Keratinocyte (primary cell): Measurements from ENCODE around the gene HAP1. TPM values are rescaled to one million over a fixed set of nuclear protein-coding genes. Genes with fewer than 3 reads are reported as not detected.

Experiments
- DNase-seq: peaks from one replicate; pipeline ENCODE4 v3.0.0-alpha.2; 2011; ENCODE audit warnings: low read depth, missing footprints, low spot score
- FAIRE-seq: peaks from 2 replicates; lab custom pipeline; 2011; peaks lifted over from hg19 to GRCh38; lab: Jason Lieb, UNC
- H2AFZ ChIP-seq: 2 replicates; pipeline ENCODE4 v1.6.0; 2012; ENCODE audit warnings: low read length, control low read depth, inconsistent platforms; ENCODE audit not compliant: control insufficient read depth
- H3K27ac ChIP-seq: 2 replicates; pipeline ENCODE4 v1.5.1; 2011; ENCODE audit warnings: low read length; ENCODE audit not compliant: control insufficient read depth, insufficient read depth
- H3K27me3 ChIP-seq: 3 replicates; pipeline ENCODE4 v1.6.0; 2011; ENCODE audit warnings: low read length; ENCODE audit not compliant: control insufficient read depth, insufficient read depth; ENCODE audit errors: extremely low read depth
- H3K36me3 ChIP-seq, 2 experiments: 2 replicates in 1 of 2; 3 replicates in 1 of 2; pipeline ENCODE4 v1.5.1; 2011; ENCODE audit warnings: low read length in 2 of 2, mild to moderate bottlenecking in 1 of 2; ENCODE audit not compliant: control insufficient read depth in 2 of 2, insufficient read depth in 2 of 2; ENCODE audit errors: extremely low read depth in 1 of 2
- H3K4me1 ChIP-seq: 3 replicates; pipeline ENCODE4 v1.5.1; 2011; ENCODE audit warnings: low read length; ENCODE audit not compliant: control insufficient read depth, insufficient read depth; ENCODE audit errors: extremely low read depth
- H3K4me2 ChIP-seq: 3 replicates; pipeline ENCODE4 v1.6.0; 2011; ENCODE audit warnings: low read depth, low read length; ENCODE audit not compliant: control insufficient read depth, insufficient read depth; ENCODE audit errors: extremely low read depth
- H3K4me3 ChIP-seq, 3 experiments: fragments of 200-600 bp in 1 of 3; sonication (generic) in 1 of 3; 2 replicates in 2 of 3; 3 replicates in 1 of 3; pipeline ENCODE4 v1.5.1; 2011 to 2016; ENCODE audit warnings: low read length in 3 of 3, mild to moderate bottlenecking in 3 of 3, control low read depth in 2 of 3, inconsistent platforms in 1 of 3, low read depth in 1 of 3, mixed read lengths in 1 of 3, mixed run types in 1 of 3, moderate library complexity in 1 of 3; ENCODE audit not compliant: control insufficient read depth in 2 of 3, insufficient read depth in 2 of 3; ENCODE audit errors: extremely low read depth in 1 of 3
- H3K79me2 ChIP-seq: 2 replicates; pipeline ENCODE4 v1.6.0; 2012; ENCODE audit warnings: low read length; ENCODE audit not compliant: control insufficient read depth, insufficient read depth
- H3K9ac ChIP-seq: 3 replicates; pipeline ENCODE4 v1.6.0; 2011; ENCODE audit warnings: low read length; ENCODE audit not compliant: control insufficient read depth, insufficient read depth; ENCODE audit errors: extremely low read depth
- H3K9me1 ChIP-seq: 3 replicates; pipeline ENCODE4 v1.6.0; 2011; ENCODE audit warnings: low read length; ENCODE audit not compliant: control insufficient read depth, insufficient read depth; ENCODE audit errors: extremely low read depth
- H3K9me3 ChIP-seq: 2 replicates; pipeline ENCODE4 v1.5.1; 2012; ENCODE audit warnings: low read depth, low read length; ENCODE audit not compliant: control insufficient read depth
- H4K20me1 ChIP-seq: 3 replicates; pipeline ENCODE4 v1.6.0; 2011; ENCODE audit warnings: low read length; ENCODE audit not compliant: control insufficient read depth, insufficient read depth; ENCODE audit errors: extremely low read depth
- CTCF ChIP-seq, 3 experiments: IDR thresholded peaks in 1 of 3; conservative IDR thresholded peaks in 1 of 3; optimal IDR thresholded peaks in 1 of 3; 2 replicates in 2 of 3; 3 replicates in 1 of 3; pipeline versions ENCODE3 to v1.5.1; 2011; ENCODE audit warnings: low read length in 3 of 3, mild to moderate bottlenecking in 3 of 3, moderate library complexity in 2 of 3, control low read depth in 1 of 3, inconsistent platforms in 1 of 3; ENCODE audit not compliant: insufficient read depth in 2 of 3; ENCODE audit errors: extremely low read depth in 1 of 3
- EZH2 ChIP-seq: IDR thresholded peaks from one replicate; pipeline ENCODE4 v1.6.1; 2012; ENCODE audit warnings: inconsistent platforms, mild to moderate bottlenecking, low read length, moderate library complexity
- dilution Hi-C: fragments of 300-500 bp; cut with MboI; formaldehyde crosslinking; loops from one replicate; pipeline ENCODE4 v1.7.0; 2020; ENCODE audit warnings: low sequenced_read_pairs; ENCODE audit not compliant: extremely low pct_ligation_motif_present
- polyA plus RNA-seq, 5 experiments: library from polyadenylated mRNA; depleted of rRNA in 3 of 5; stranded (reverse) in 3 of 5; stranded (forward) in 1 of 5; unstranded in 1 of 5; fragments of >200 nt; gene quantifications; 1 replicate in 1 of 5; 2 replicates in 3 of 5; 3 replicates in 1 of 5; pipeline versions ENCODE4 v1.2.1 to v1.2.3, GENCODE V29; 2011 to 2012; ENCODE audit warnings: missing spikeins in 2 of 5, low read depth in 1 of 5, low replicate concordance in 1 of 5

HAP1 gene
- polyA plus RNA-seq, 1 donor (not counting 4 experiments of a cell fraction or from before 2014, with no cell fraction given), result 1.6 TPM

- H3K4me2 ChIP-seq, result no peak overlapping the region
- no peaks in the 10 kb centered on the region for H3K9me1 ChIP-seq
- H3K4me1 ChIP-seq, result no peaks in the 10 kb centered on the region
- dilution Hi-C loops, result no loop called here
- peaks cover 42% of the 10 kb centered on the region for H3K79me2 ChIP-seq
- no peaks in the 10 kb centered on the region for H3K9me3 ChIP-seq
- TF ChIP-seq CTCF (optimal IDR thresholded peaks at IDR 0.05 in 1 of 3, IDR thresholded peaks at IDR 0.05 in 1 of 3, conservative IDR thresholded peaks at IDR 0.05 in 1 of 3; ENCODE audit: extremely low read depth in 1 of 3, insufficient read depth in 2 of 3, low read length in 3 of 3) (no peak), EZH2 (no peak)
- H3K4me3 ChIP-seq, result no peak overlapping the region
- no peaks in the 10 kb centered on the region for H3K27me3 ChIP-seq
- no peak overlapping the region for H2AFZ ChIP-seq
- no peak overlapping the region for H3K9ac ChIP-seq
- H3K36me3 ChIP-seq, result peaks cover 57 to 66% of the 10 kb centered on the region in 2 experiments
- DNase-seq, result no peak
- no peak for FAIRE-seq
- no peak overlapping the region for H3K27ac ChIP-seq
- peaks cover 14% of the 10 kb centered on the region for H4K20me1 ChIP-seq
Observed at GRCh38 chr17:41762841-41763240, 28.4 kb upstream of the HAP1 start.

- TF ChIP-seq CTCF (optimal IDR thresholded peaks at IDR 0.05 in 1 of 3, IDR thresholded peaks at IDR 0.05 in 1 of 3, conservative IDR thresholded peaks at IDR 0.05 in 1 of 3; ENCODE audit: extremely low read depth in 1 of 3, insufficient read depth in 2 of 3, low read length in 3 of 3) (no peak), EZH2 (no peak)
- no peak overlapping the region for H3K4me2 ChIP-seq
- no peak overlapping the region for H3K27ac ChIP-seq
- H3K4me1 ChIP-seq, result no peaks in the 10 kb centered on the region
- peaks cover 57 to 66% of the 10 kb centered on the region in 2 experiments for H3K36me3 ChIP-seq
- no peaks in the 10 kb centered on the region for H3K27me3 ChIP-seq
- no peak for FAIRE-seq
- no peak overlapping the region for H3K4me3 ChIP-seq
- H2AFZ ChIP-seq, result no peak overlapping the region
- no peak for DNase-seq
- H3K79me2 ChIP-seq, result peaks cover 38% of the 10 kb centered on the region
- dilution Hi-C loops, result no loop called here
- no peak overlapping the region for H3K9ac ChIP-seq
- peaks cover 11% of the 10 kb centered on the region for H4K20me1 ChIP-seq
- no peaks in the 10 kb centered on the region for H3K9me1 ChIP-seq
- H3K9me3 ChIP-seq, result no peaks in the 10 kb centered on the region
Observed at GRCh38 chr17:41762391-41762790, 27.9 kb upstream of the HAP1 start.
